Measurements from ENCODE around the gene LTA. TPM values are rescaled to one million over a fixed set of nuclear protein-coding genes. Genes with fewer than 3 reads are reported as not detected.

Gene LTA
- total and polyA plus RNA-seq, 2 experiments from 2014 or later: not detected

GRCh38 chr6:31576897-31577578 is 4.9 kb downstream of the LTA start:
- H3K27me3 ChIP-seq: no peaks in the 10 kb centered on the region
- H4K20me1 ChIP-seq (ENCODE audit: insufficient read depth, poor library complexity, severe bottlenecking): no peaks in the 10 kb centered on the region
- no peaks in the 10 kb centered on the region for H3K79me2 ChIP-seq
- H3K27ac ChIP-seq: no peak overlapping the region
- 89% methylated on average over 19 of the region's 19 CpGs for WGBS (ENCODE audit: low lambda C conversion rate, missing lambda C conversion rate)
- no peak overlapping the region for H3K4me3 ChIP-seq
- no peak overlapping the region for H2AFZ ChIP-seq
- no peaks in the 10 kb centered on the region for H3K36me3 ChIP-seq (replicated peaks; ENCODE audit: insufficient read depth, low read depth)
- peaks cover 2% of the 10 kb centered on the region for H3K4me1 ChIP-seq (ENCODE audit: insufficient read depth)
- no peak for TF ChIP-seq EZH2 (IDR thresholded peaks at IDR 0.05; ENCODE audit: borderline replicate concordance)
- TF ChIP-seq, protein P1, sequence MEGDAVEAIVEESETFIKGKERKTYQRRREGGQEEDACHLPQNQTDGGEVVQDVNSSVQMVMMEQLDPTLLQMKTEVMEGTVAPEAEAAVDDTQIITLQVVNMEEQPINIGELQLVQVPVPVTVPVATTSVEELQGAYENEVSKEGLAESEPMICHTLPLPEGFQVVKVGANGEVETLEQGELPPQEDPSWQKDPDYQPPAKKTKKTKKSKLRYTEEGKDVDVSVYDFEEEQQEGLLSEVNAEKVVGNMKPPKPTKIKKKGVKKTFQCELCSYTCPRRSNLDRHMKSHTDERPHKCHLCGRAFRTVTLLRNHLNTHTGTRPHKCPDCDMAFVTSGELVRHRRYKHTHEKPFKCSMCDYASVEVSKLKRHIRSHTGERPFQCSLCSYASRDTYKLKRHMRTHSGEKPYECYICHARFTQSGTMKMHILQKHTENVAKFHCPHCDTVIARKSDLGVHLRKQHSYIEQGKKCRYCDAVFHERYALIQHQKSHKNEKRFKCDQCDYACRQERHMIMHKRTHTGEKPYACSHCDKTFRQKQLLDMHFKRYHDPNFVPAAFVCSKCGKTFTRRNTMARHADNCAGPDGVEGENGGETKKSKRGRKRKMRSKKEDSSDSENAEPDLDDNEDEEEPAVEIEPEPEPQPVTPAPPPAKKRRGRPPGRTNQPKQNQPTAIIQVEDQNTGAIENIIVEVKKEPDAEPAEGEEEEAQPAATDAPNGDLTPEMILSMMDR (IDR thresholded peaks at IDR 0.05; ENCODE audit: poor library complexity): no peak
- TF ChIP-seq EZH2phosphoT487 (IDR thresholded peaks at IDR 0.05; ENCODE audit: low read depth, severe bottlenecking, unreplicated experiment): no peak
- no peaks in the 10 kb centered on the region for H3K9me3 ChIP-seq (ENCODE audit: low read depth)
- H3K9me2 ChIP-seq (replicated peaks; ENCODE audit: insufficient read depth): no peaks in the 10 kb centered on the region
- H3K4me2 ChIP-seq: no peak overlapping the region
- no peak for DNase-seq (ENCODE audit: low spot score)

GRCh38 chr6:31577579-31577966 is 5.5 kb downstream of the LTA start:
- H3K4me2 ChIP-seq: no peak overlapping the region
- H3K79me2 ChIP-seq: no peaks in the 10 kb centered on the region
- no peak overlapping the region for H2AFZ ChIP-seq
- H3K27me3 ChIP-seq: no peaks in the 10 kb centered on the region
- H3K27ac ChIP-seq: no peak overlapping the region
- no peaks in the 10 kb centered on the region for H3K36me3 ChIP-seq (replicated peaks; ENCODE audit: insufficient read depth, low read depth)
- DNase-seq (ENCODE audit: low spot score): no peak
- H3K4me3 ChIP-seq: no peak overlapping the region
- no peaks in the 10 kb centered on the region for H4K20me1 ChIP-seq (ENCODE audit: insufficient read depth, poor library complexity, severe bottlenecking)
- no peaks in the 10 kb centered on the region for H3K9me3 ChIP-seq (ENCODE audit: low read depth)
- no peak for TF ChIP-seq EZH2 (IDR thresholded peaks at IDR 0.05; ENCODE audit: borderline replicate concordance)
- TF ChIP-seq, protein P1 (IDR thresholded peaks at IDR 0.05; ENCODE audit: poor library complexity): no peak
- no peak for TF ChIP-seq EZH2phosphoT487 (IDR thresholded peaks at IDR 0.05; ENCODE audit: low read depth, severe bottlenecking, unreplicated experiment)
- H3K4me1 ChIP-seq (ENCODE audit: insufficient read depth): peaks cover 2% of the 10 kb centered on the region
- no peaks in the 10 kb centered on the region for H3K9me2 ChIP-seq (replicated peaks; ENCODE audit: insufficient read depth)
- 89% methylated on average over 3 of the region's 3 CpGs for WGBS (ENCODE audit: low lambda C conversion rate, missing lambda C conversion rate)

GRCh38 chr6:31578184-31579118 is 6.4 kb downstream of the LTA start:
- Histone ChIP-seq H3K9me2 (replicated peaks; ENCODE audit: insufficient read depth) (no peaks in the 10 kb centered on the region), H3K36me3 (replicated peaks; ENCODE audit: insufficient read depth, low read depth) (no peaks in the 10 kb centered on the region), H4K20me1 (ENCODE audit: insufficient read depth, poor library complexity, severe bottlenecking) (no peaks in the 10 kb centered on the region), H3K27ac (no peak overlapping the region), H3K27me3 (no peaks in the 10 kb centered on the region), H3K4me2 (no peak overlapping the region), H3K79me2 (no peaks in the 10 kb centered on the region), H3K4me1 (ENCODE audit: insufficient read depth) (peaks cover 2% of the 10 kb centered on the region), H2AFZ (no peak overlapping the region), H3K4me3 (no peak overlapping the region), H3K9me3 (ENCODE audit: low read depth) (no peaks in the 10 kb centered on the region)
- 72% methylated on average over 12 of the region's 12 CpGs for WGBS (ENCODE audit: low lambda C conversion rate, missing lambda C conversion rate)
- no peak for TF ChIP-seq EZH2 (IDR thresholded peaks at IDR 0.05; ENCODE audit: borderline replicate concordance)
- TF ChIP-seq EZH2phosphoT487 (IDR thresholded peaks at IDR 0.05; ENCODE audit: low read depth, severe bottlenecking, unreplicated experiment): no peak
- TF ChIP-seq, protein P1 (IDR thresholded peaks at IDR 0.05; ENCODE audit: poor library complexity): no peak
- DNase-seq (ENCODE audit: low spot score): no peak
